Smooth muscle cell of trachea (primary cell): ENCODE measurements around the gene PCA3. TPM values are rescaled to one million over a fixed set of nuclear protein-coding genes. Genes with fewer than 3 reads are reported as not detected.

Source experiments
- total RNA-seq: library from RNA; depleted of rRNA; stranded (reverse); fragments of >200 nt; gene quantifications from 2 replicates; pipeline ENCODE4 v1.2.1, GENCODE V29; 2014

The PCA3 gene
- not detected in 2 replicates for total RNA-seq

GRCh38 chr9:76764138-76764537 is at the start of gene PCA3:
Gene PCA3, plus strand, starts transcription at chr9:76764438.

Other genes with a start within 250 kb of the PCA3 start
- 10.6 and 11.4 TPM in 2 replicates for gene PRUNE2, start 141.7 kb downstream of the PCA3 start, total RNA-seq